EL (cell line): ENCODE measurements around the gene NKX2-2.

ENCODE experiments used
- DNase-seq: peaks from one replicate; pipeline ENCODE4 v3.0.0-alpha.2; 2016

Gene NKX2-2

DNA sequence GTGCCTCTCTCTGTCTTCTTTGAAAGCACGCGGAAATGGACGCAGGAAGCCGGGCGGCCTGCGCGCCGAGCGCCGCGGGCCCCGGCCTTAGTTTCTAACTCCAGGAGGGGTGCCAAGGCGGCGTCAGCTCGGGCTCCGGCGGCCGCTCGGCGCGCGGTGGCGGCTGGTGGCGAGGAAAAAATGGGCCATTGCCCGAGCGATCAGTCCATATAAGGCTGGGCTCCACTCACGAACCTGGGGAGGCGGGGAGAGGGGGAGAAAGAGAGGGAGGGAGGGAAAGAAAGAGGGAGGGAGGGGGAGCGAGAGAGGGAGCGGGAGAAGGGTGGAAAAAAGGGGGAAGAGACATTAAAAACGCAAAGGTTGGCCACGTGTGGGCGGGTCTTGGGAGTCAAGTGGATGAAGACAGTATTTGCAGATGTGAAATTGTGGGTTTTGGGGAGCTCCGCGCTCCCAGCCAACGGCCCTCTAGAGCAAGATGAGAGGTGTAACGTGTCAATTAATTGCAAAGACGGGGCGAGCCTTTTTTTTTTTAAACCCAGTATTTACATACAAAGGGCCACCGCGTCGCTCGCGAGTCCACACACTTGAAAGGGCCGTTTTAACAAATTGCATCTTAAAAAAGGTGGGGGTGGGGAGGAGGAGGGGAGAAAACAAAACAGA lies at the start of gene NKX2-2:
NKX2-2 (minus strand) TSS at position 184 of the 660 bp plus-strand sequence. CDS start 395 bp downstream, outside the sequence.
- DNase-seq, result no peak

- no peak for DNase-seq
These were observed 48.8 kb upstream of the NKX2-2 start for GRCh38 chr20:21562656-21563055.

DNA sequence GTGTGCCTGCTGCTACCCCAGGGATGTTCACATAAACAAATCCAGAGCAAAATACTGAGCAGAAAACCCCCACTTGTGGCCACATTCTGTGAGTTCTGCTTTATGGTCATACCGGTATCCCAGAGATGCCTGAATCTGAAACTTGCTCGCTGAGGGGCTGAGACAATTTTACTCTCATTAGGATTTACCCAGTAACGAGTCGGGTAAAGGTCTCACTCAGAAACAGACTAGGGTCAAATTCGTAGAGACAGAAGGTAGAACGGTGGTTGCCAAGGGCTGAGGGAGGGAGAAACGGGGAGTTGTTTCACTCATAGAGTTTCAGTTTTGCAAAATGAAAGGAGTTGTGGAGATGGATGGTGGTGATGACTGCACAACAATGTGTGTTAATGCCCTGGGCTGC lies 45.4 kb upstream of the NKX2-2 start:
- no peak for DNase-seq

- no peak for DNase-seq
These were observed 43.6 kb upstream of the NKX2-2 start for GRCh38 chr20:21557241-21558020.

GRCh38 chr20:21556398-21556797 lies 42.5 kb upstream of the NKX2-2 start:
- no peak for DNase-seq

GRCh38 chr20:21555470-21556120 lies 41.7 kb upstream of the NKX2-2 start:
- no peak for DNase-seq

DNA sequence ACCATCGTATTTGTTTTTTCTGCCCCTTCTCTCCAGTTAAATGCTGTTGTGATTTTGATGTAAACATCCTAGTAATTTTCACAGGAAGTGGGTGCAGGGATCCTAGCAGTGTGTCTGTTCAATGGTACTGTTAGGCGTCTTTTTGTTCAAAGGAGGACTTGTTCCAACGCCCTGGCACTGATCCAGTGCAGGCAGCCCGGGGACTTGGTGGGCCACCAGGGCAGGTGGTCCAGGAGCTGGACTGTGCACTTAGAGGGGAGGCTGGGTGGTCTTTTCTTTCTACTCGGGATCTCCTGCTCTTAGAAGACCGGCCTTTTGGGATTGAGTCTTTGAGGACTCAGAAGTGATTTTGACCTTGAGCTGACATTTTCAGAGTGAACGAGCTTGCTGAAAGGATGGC lies 41.1 kb upstream of the NKX2-2 start:
- DNase-seq, result no peak

DNA sequence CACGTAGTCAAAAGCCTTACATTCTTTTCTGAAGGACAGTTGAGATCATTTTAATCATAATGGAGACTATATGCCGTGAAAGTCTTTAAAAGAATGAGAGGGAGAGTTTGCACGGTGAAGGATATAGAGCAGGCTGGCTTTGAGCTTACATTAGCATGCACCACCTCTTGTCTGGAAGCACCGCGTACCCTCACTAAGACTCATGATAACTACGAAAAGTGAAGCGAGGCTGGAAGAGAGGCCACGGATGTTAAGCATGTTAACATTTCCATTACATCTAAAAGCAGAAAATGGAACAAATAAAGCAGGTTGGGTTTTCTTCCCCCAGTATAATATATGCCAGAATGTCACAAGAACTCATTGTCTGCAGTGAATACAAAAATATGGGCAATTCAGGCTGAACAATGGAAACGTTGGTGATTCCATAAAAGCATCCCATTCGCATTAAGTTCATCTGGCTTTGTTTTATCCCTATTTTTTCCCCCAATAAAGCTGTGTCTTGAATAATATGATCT lies 40.6 kb upstream of the NKX2-2 start:
- no peak for DNase-seq

GRCh38 chr20:21550587-21550986 lies 36.7 kb upstream of the NKX2-2 start:
- no peak for DNase-seq

GRCh38 chr20:21548390-21549035 lies 34.6 kb upstream of the NKX2-2 start:
- DNase-seq, result no peak

GRCh38 chr20:21546355-21546754 lies 32.5 kb upstream of the NKX2-2 start:
- no peak for DNase-seq

DNA sequence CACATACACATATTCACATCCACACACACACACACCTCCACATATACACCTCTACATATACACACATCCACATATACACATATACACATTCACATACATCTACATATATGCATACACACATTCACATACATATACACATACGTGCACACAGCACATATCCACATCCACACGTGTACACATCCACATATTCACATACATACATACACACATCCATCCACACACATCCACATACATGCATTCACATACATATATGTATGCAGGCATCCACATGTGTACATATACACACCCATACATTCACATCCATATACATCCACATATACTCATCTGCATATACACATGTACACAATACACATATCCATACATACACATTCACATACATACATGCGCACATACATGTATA lies 25.6 kb upstream of the NKX2-2 start:
- no peak for DNase-seq

- DNase-seq, result no peak
These were observed 21.0 kb upstream of the NKX2-2 start for GRCh38 chr20:21534886-21535285.

GRCh38 chr20:21534453-21534852 lies 20.6 kb upstream of the NKX2-2 start:
- no peak for DNase-seq

- no peak for DNase-seq
These were observed 16.0 kb upstream of the NKX2-2 start for GRCh38 chr20:21529863-21530262.

DNA sequence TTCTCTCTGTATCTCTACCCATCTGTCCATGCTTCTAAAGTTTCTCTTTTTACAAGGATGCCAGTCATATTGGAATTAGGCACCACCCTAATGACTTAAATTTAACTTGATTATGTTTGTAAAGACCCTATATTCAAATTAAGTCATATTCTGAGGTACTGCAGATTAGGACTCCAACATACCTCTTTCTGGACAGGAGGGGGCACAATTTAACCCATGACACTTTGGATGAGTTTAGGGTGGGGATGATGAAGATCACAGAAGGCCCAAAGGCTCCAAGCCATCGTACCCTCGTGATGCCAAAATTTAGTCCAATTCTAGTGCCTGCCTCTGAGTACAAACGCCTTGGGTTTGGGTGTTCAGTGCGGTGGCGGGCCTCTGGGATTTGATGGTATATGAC lies 15.0 kb upstream of the NKX2-2 start:
- DNase-seq, result no peak

- DNase-seq, result no peak
These were observed 14.0 kb upstream of the NKX2-2 start for GRCh38 chr20:21527908-21528307.

- DNase-seq, result no peak
These were observed 12.9 kb upstream of the NKX2-2 start for GRCh38 chr20:21526776-21527175.

DNA sequence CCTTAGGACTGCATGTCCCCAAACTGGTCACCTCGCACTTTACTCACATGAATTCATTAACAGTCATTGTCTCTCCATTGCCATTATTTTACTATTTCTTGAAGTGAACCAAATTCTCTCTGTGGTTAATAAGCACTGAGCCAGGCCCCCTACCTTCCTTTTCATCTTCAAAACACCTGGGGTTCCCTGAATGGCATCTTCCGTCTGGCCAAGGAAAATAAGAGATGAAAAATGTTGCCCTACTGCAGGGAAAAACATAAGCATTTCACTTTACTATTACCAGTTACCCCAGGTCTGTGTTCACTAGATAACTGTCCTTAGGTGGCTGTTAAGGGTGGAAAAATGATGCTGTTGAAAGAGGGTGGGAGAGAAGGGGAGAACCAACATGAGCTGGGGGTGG lies 10.0 kb upstream of the NKX2-2 start:
- no peak for DNase-seq

DNA sequence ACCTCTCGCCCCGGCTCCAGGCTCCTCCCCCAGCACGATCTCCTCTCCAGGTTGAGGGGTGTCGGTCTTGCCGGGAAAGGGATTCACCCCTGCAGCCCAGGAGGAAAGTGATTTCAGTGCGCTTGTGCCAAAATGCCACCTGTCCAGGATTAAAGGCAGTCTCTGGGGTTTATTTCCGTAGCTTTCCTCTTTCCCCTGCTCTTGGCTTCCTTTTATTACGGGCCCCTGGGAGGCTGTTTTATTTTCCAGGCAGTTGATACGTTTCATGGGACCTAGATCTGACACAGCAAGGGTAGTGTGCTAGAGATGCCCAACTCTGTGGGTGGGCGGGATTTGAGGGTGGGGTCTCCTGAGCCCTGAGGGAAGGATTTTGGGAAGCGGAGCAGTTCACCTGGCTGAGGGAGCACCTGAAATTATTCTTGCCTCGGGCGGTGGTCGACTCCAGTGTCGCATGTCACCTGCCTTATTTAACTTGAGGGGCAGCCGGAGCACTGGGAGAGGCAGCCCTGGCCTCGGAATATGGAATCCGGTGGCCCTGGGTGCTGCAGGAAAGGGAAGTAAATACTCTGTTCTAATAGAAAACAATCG lies 9.5 kb upstream of the NKX2-2 start:
- DNase-seq, result no peak

DNA sequence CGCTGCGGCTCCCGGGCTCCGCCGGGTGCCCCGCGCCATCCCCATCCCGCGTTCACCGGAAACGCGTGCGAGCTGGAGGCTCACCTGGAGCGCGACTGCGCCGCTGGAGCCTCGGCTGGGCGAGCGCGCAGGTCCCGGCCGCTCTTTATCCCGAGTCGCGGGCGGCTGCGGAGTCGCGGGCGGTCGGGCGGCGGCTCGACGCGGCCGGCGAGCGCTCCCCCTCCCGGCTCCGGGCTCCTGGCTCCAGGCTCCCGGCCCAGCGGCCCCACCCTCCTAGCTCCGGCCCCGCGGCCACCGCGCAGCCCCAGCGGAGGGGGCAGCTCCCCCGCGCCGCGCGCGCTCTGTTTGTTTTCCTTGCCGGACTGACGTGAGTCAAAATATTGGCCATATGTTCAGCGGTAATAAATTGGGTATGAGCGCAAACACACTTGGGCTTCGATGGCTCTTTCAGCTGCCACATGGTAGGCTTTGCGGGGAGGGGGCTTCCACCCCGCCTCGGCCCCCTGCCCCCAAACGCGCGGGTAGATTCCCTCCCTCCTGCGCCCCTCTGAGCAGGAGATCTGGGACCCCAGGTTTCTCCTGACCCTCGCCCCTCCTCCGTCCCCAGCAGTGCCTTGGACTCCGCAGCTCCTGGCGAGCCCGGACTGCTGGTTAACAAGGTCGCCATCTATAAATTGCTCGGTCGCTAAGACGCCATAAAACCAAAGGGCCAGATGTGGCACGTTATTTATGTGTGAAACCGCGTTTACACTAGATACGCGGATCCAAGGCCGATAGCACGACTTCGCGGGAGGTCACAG lies 8.8 kb upstream of the NKX2-2 start:
- DNase-seq, result no peak
